K562 (cell line): Measurements from ENCODE around the gene ATAD3C. TPM values are rescaled to one million over a fixed set of nuclear protein-coding genes. Genes with fewer than 3 reads are reported as not detected.

Source experiments
- ATAC-seq: fragments of 200-7000 bp; cut with Tn5 transposase; 3 replicates; pipeline ENCODE4 v1.9.1; 2020; ENCODE audit warnings: moderate library complexity
- BruUV-seq: library from RNA; stranded (reverse); fragments of 400-500 nt; replicated peaks from 2 replicates; lab custom pipeline; 2021; lab: Mats Ljungman, UMichigan
- CTCF ChIA-PET: fragments of 300-600 bp; formaldehyde crosslinking; extraction: SDS; loops from one replicate; lab custom pipeline; 2021; ENCODE audit warnings: low intra/inter-chr PET ratio; lab: Yijun Ruan, JAX
- POLR2A ChIA-PET: fragments of 300-600, 350-650 bp; sonication (Branson Sonifier 250); formaldehyde crosslinking; extraction: SDS; loops from one replicate; lab custom pipeline; 2021; ENCODE audit warnings: antibody characterized with exemption, inconsistent platforms; lab: Yijun Ruan, JAX
- DNase-seq, 4 experiments: peaks; one replicate each; pipeline versions ENCODE4 v3.0.0 to v3.0.0-alpha.2; 2011 to 2018; ENCODE audit warnings: low spot score in 3 of 4, mixed read lengths in 3 of 4; ENCODE audit errors: extremely low read depth in 1 of 4
- FAIRE-seq: peaks from 2 replicates; lab custom pipeline; 2011; peaks lifted over from hg19 to GRCh38; lab: Jason Lieb, UNC
- H2AFZ ChIP-seq: 2 replicates; pipeline ENCODE4 v1.6.0; 2011; ENCODE audit warnings: low read depth, low read length, control low read depth, inconsistent platforms
- H3K27ac ChIP-seq: fragments of 200-600 bp; 3 replicates; pipeline ENCODE4 v1.8.0; 2011; ENCODE audit warnings: low read depth, mild to moderate bottlenecking, control low read depth, inconsistent platforms, low read length, moderate library complexity, mixed read lengths; ENCODE audit errors: extremely low read depth
- H3K27me3 ChIP-seq, 2 experiments: fragments of 300-600 bp in 1 of 2; 2 replicates in 1 of 2; 3 replicates in 1 of 2; pipeline versions ENCODE4 v1.6.0 to v1.8.0; 2011; ENCODE audit warnings: inconsistent platforms in 2 of 2, low read length in 2 of 2, mild to moderate bottlenecking in 1 of 2, mixed read lengths in 1 of 2, moderate library complexity in 1 of 2; ENCODE audit not compliant: control insufficient read depth in 2 of 2, insufficient read depth in 2 of 2
- H3K36me3 ChIP-seq: fragments of 300-600 bp; 3 replicates; pipeline ENCODE4 v1.8.0; 2011; ENCODE audit warnings: mild to moderate bottlenecking, low read length, inconsistent platforms; ENCODE audit not compliant: control insufficient read depth, insufficient read depth
- H3K4me1 ChIP-seq, 2 experiments: fragments of 200-600 bp in 1 of 2; replicated peaks in 1 of 2; 2 replicates in 1 of 2; 3 replicates in 1 of 2; pipeline versions ENCODE4 v1.5.1 to v1.8.0; 2011; ENCODE audit warnings: inconsistent platforms in 2 of 2, low read length in 2 of 2, mild to moderate bottlenecking in 1 of 2, mixed read lengths in 1 of 2, moderate library complexity in 1 of 2; ENCODE audit not compliant: control insufficient read depth in 2 of 2, insufficient read depth in 2 of 2
- H3K4me2 ChIP-seq: 2 replicates; pipeline ENCODE4 v1.6.1; 2011; ENCODE audit warnings: low read length, control low read depth, inconsistent platforms, mixed read lengths; ENCODE audit not compliant: insufficient read depth
- H3K4me3 ChIP-seq: fragments of 200-600 bp; sonication (generic), shearing (Covaris generic); 2 replicates; pipeline ENCODE4 v1.5.1; 2016; ENCODE audit warnings: control low read depth, inconsistent platforms
- H3K79me2 ChIP-seq: fragments of 200-600 bp; 3 replicates; pipeline ENCODE4 v1.8.0; 2011; ENCODE audit warnings: low read length, inconsistent platforms; ENCODE audit not compliant: control insufficient read depth, insufficient read depth
- H3K9ac ChIP-seq, 2 experiments: 2 replicates each; pipeline versions ENCODE4 v1.6.0 to v1.6.1; 2011; ENCODE audit warnings: low read depth in 2 of 2, low read length in 2 of 2, control low read depth in 1 of 2, inconsistent platforms in 1 of 2, mild to moderate bottlenecking in 1 of 2, mixed read lengths in 1 of 2; ENCODE audit not compliant: insufficient read depth in 1 of 2
- H3K9me1 ChIP-seq: one replicate; pipeline ENCODE4 v1.6.0; 2011; ENCODE audit warnings: inconsistent platforms, mild to moderate bottlenecking, low read length, moderate library complexity; ENCODE audit not compliant: control insufficient read depth, insufficient read depth
- H3K9me3 ChIP-seq: replicated peaks from 2 replicates; pipeline ENCODE4 v1.5.1; 2011; ENCODE audit warnings: low read depth, low read length, inconsistent platforms; ENCODE audit not compliant: control insufficient read depth, insufficient read depth
- H4K20me1 ChIP-seq: replicated peaks from 2 replicates; pipeline ENCODE4 v1.6.1; 2011; ENCODE audit warnings: low read length, inconsistent platforms, mixed read lengths; ENCODE audit not compliant: control insufficient read depth, insufficient read depth
- BHLHE40 ChIP-seq: IDR thresholded peaks from 2 replicates; pipeline ENCODE4 v1.6.1; 2011; ENCODE audit warnings: low read length, improper control_type of control experiment
- EHMT2 ChIP-seq: fragments of 450-650 bp; IDR thresholded peaks from 2 replicates; pipeline ENCODE4 v1.6.1; 2018; ENCODE audit warnings: antibody characterized with exemption
- ETV5 ChIP-seq: sonication (generic); formaldehyde crosslinking; IDR thresholded peaks from 2 replicates; pipeline ENCODE4 v1.4.0; 2020; ENCODE audit warnings: low read depth, mild to moderate bottlenecking, missing genetic modification reagents
- MEF2D ChIP-seq: conservative IDR thresholded peaks from 2 replicates; pipeline ENCODE4 v1.6.1; 2016; ENCODE audit warnings: low read depth, missing genetic modification characterization, missing compliant biosample characterization
- PBX2 ChIP-seq, 2 experiments: IDR thresholded peaks in 1 of 2; conservative IDR thresholded peaks in 1 of 2; 2 replicates each; pipeline ENCODE4 v1.6.1; 2016; ENCODE audit warnings: low read depth in 2 of 2, mild to moderate bottlenecking in 1 of 2, missing compliant biosample characterization in 1 of 2, missing genetic modification characterization in 1 of 2, moderate library complexity in 1 of 2
- SIRT6 ChIP-seq: IDR thresholded peaks from one replicate; pipeline ENCODE4 v1.6.1; 2012; ENCODE audit warnings: low read depth, mild to moderate bottlenecking, control low read depth, inconsistent platforms, low read length, moderate library complexity
- SMAD4 ChIP-seq: fragments of 250-450 bp; sonication (Bioruptor Pico); conservative IDR thresholded peaks from 2 replicates; pipeline ENCODE4 v1.8.0; 2021; ENCODE audit warnings: inconsistent platforms, mild to moderate bottlenecking, moderate library complexity
- STAT5B ChIP-seq: fragments of 250-450 bp; sonication (Bioruptor Pico); IDR thresholded peaks from 2 replicates; pipeline ENCODE4 v1.8.0; 2021; ENCODE audit warnings: mild to moderate bottlenecking, inconsistent platforms
- U2AF1 ChIP-seq: fragments of 200-400 bp; formaldehyde crosslinking; optimal IDR thresholded peaks from 2 replicates; pipeline ENCODE3; 2017; ENCODE audit warnings: mild to moderate bottlenecking, low read depth, low read length, moderate library complexity
- ZNF280B ChIP-seq: fragments of 250-450 bp; sonication (Bioruptor Pico); IDR thresholded peaks from 2 replicates; pipeline ENCODE4 v1.5.1; 2021; ENCODE audit warnings: mild to moderate bottlenecking
- WGBS: fragments of 100-300 bp; shearing (Covaris generic); methylation state at CpG from one replicate; pipeline ENCODE4 v1.1.6; 2016; ENCODE audit warnings: low coverage, mixed read lengths; ENCODE audit not compliant: insufficient coverage; ENCODE audit errors: missing lambda C conversion rate; 5-methylcytosine and 5-hydroxymethylcytosine counted together
- in situ Hi-C: fragments of 300-500 bp; cut with MboI; formaldehyde crosslinking; loops from 4 replicates; pipeline ENCODE4 v1.15.0; 2018; ENCODE audit warnings: inconsistent platforms, mixed read lengths
- intact Hi-C: fragments of 100-400 bp; cut with micrococcal nuclease; formaldehyde crosslinking; loops from 2 replicates; pipeline ENCODE4 v1.14.2; 2022
- polyA plus RNA-seq, 8 experiments: library from polyadenylated mRNA; depleted of rRNA in 4 of 8; stranded (reverse) in 5 of 8; unstranded in 3 of 8; fragments of >200 nt; fragmentation: Nextera tagmentation in 2 of 8; fragmentation: Illumina TruSeq in 1 of 8; extraction: Ambion mirVana in 2 of 8; extraction: Trizol in 1 of 8; gene quantifications; 2 replicates each; pipeline versions ENCODE4 v1.2.1 to v1.2.3, GENCODE V29; 2011 to 2014; ENCODE audit warnings: inconsistent platforms in 1 of 8, missing spikeins in 1 of 8
- total RNA-seq, 7 experiments: library from RNA; depleted of rRNA in 6 of 7; stranded (reverse); fragments of >200 nt in 6 of 7; fragmentation: Illumina TruSeq in 2 of 7; extraction: Trizol in 2 of 7; gene quantifications; 2 replicates each; pipeline versions ENCODE4 v1.2.1 to v1.2.3, GENCODE V29; 2011 to 2021; ENCODE audit warnings: low replicate concordance in 1 of 7

ATAD3C gene
- total and polyA plus RNA-seq, 9 of the 15 experiments (the other 6 are each of a cell fraction or from before 2014, with no cell fraction given): 0.03 to 0.18 TPM; not detected in 7

GRCh38 chr1:1401457-1402010 is 48.0 kb upstream of the ATAD3C start (continued):
- TF ChIP-seq ETV5 (0 out of 2 replicates have a peak, but pooled peaks have one; percentile 15), STAT5B (CRISPR knock-in tag) (no peak), EHMT2 (no peak), ZNF280B (CRISPR knock-in tag) (no peak), U2AF1 (no peak)
- TF ChIP-seq, all 486 proteins: peak for 9

GRCh38 chr1:1402072-1402900 is 47.2 kb upstream of the ATAD3C start:
- FAIRE-seq: peak; percentile 80
- POLR2A ChIA-PET: interaction anchor here (0.6 to 1.7 kb wide), 13 partner anchors 8 to 356 kb away, joined by 3 to 8 read pairs (median 3); partner anchors contain the start of gene AURKAIP1
- intact Hi-C loops: no loop called here
- TF ChIP-seq SMAD4 (CRISPR knock-in tag): 0 out of 2 replicates have a peak, but pooled peaks have one; percentile 26
- no peak for TF ChIP-seq PBX2 (CRISPR knock-in tag; IDR thresholded peaks at IDR 0.05; ENCODE audit: low read depth)
- 0 out of 2 replicates have a peak, but pooled peaks have one; percentile 27 for TF ChIP-seq PBX2 (tag; conservative IDR thresholded peaks at IDR 0.05; ENCODE audit: low read depth)
- TF ChIP-seq MEF2D (tag): 0 out of 2 replicates have a peak, but pooled peaks have one; percentile 9
- TF ChIP-seq SIRT6: no peak
- TF ChIP-seq BHLHE40: 0 out of 2 replicates have a peak, but pooled peaks have one; percentile 13

More at GRCh38 chr1:1402072-1402900, 47.2 kb upstream of the ATAD3C start:
- DNase-seq: peak in 3 of 4 experiments; percentile 47 to 82 (median 60)
- Histone ChIP-seq H3K4me3 (no peak overlapping the region), H3K9me3 (no peaks in the 10 kb centered on the region), H2AFZ (no peak overlapping the region), H4K20me1 (peaks cover 14% of the 10 kb centered on the region), H3K79me2 (peaks cover 84% of the 10 kb centered on the region), H3K4me1 (peaks cover 28 to 68% of the 10 kb centered on the region in 2 experiments), H3K36me3 (peaks cover 78% of the 10 kb centered on the region), H3K27ac (peak overlapping the region; percentile 24; the same call in 1 of the 3 replicates), H3K4me2 (no peak overlapping the region), H3K9ac (peak overlapping the region in 1 of 2 experiments; percentile 61; a peak in 2 of 4 replicates), H3K27me3 (no peaks in the 10 kb centered on the region), H3K9me1 (peaks cover 8% of the 10 kb centered on the region)
- CTCF ChIA-PET: interaction anchor here (1.1 kb wide), 1 partner anchor 50 kb away, joined by 3 read pairs; no protein-coding TSS in a partner anchor
- BruUV-seq: no TSS peak
- 68% methylated on average over 20 of the region's 20 CpGs for WGBS
- in situ Hi-C loops: no loop called here
- ATAC-seq: peak; percentile 6; the same call in 2 of the 3 replicates
